ENCODE data around the gene SPOP. TPM values are rescaled to one million over a fixed set of nuclear protein-coding genes. Genes with fewer than 3 reads are reported as not detected.

Gene SPOP
- total RNA-seq, 4 donors from 2014 or later = 58.1 to 72.6 (median 66.6) TPM

DNA sequence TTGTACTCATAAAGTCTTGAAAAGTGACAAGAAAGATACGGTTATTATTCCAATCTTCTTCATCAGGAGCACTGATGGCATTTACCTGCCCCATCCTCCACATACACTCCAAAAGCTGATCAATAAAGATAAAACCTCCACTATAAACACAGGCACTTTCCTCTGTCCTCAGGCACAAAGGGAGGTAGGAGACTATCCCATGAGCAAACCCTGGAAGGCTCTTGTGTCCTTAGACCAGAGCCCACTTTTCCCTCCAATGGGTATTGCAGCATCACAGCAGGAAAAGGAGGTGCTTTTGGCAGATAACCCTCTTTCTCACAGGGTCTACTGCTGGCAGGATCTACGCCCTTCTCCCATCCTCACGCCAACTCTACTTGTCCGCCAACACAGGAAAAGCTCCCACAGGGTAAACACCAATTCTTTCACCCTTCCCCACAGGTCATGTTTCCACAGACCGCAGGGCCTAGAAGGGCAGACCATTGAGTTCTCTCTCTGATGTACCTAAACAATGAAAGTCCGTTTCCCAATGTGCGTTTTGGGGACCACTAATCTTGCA, 73.5 kb downstream of the SPOP start:
- H3K9me3 ChIP-seq = no peaks in the 10 kb centered on the region
- H3K4me1 ChIP-seq = peaks cover 0 to 26% (median 9%) of the 10 kb centered on the region in 4 donors
- H3K27me3 ChIP-seq = no peaks in the 10 kb centered on the region
- peaks cover 0 to 61% (median 0%) of the 10 kb centered on the region in 3 donors for H3K36me3 ChIP-seq
- TF ChIP-seq EP300 (IDR thresholded peaks at IDR 0.05) (no peak), POLR2A (IDR thresholded peaks at IDR 0.05) (no peak)
- TF ChIP-seq, protein P1, sequence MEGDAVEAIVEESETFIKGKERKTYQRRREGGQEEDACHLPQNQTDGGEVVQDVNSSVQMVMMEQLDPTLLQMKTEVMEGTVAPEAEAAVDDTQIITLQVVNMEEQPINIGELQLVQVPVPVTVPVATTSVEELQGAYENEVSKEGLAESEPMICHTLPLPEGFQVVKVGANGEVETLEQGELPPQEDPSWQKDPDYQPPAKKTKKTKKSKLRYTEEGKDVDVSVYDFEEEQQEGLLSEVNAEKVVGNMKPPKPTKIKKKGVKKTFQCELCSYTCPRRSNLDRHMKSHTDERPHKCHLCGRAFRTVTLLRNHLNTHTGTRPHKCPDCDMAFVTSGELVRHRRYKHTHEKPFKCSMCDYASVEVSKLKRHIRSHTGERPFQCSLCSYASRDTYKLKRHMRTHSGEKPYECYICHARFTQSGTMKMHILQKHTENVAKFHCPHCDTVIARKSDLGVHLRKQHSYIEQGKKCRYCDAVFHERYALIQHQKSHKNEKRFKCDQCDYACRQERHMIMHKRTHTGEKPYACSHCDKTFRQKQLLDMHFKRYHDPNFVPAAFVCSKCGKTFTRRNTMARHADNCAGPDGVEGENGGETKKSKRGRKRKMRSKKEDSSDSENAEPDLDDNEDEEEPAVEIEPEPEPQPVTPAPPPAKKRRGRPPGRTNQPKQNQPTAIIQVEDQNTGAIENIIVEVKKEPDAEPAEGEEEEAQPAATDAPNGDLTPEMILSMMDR (IDR thresholded peaks at IDR 0.05) = no peak
- DNase-seq (ENCODE audit: low spot score in 2 of 2) = no peak
- H3K4me3 ChIP-seq = no peak overlapping the region
- WGBS, 2 donors = 91 to 94% methylated on average over 7 of the region's 7 CpGs
- H3K27ac ChIP-seq = peak overlapping the region in 2 of 4 donors; percentile 65 to 85

DNA sequence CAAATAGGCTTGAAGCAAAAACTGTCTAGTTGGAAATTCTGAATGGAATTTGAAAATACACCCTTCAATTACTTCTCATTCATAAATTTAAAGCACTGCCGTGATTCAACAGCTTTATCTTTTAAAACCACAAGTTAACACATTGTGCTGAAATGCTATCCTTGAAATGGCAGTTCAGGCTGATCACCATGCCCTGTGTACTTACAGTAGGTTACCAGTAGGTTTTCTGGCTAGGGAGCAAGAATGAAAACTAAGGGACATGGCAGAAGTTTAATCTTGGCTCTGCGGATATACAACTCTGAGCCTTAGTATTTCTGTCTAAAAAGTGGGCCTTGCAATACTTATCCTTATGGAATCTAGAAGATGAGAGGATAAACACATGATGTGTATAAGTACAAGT, 74.2 kb downstream of the SPOP start:
- peaks cover 0 to 62% (median 0%) of the 10 kb centered on the region in 3 donors for H3K36me3 ChIP-seq
- 56 to 60% methylated on average over 2 of the region's 2 CpGs for WGBS, 2 donors
- no peak overlapping the region for H3K4me3 ChIP-seq
- H3K27me3 ChIP-seq = no peaks in the 10 kb centered on the region
- DNase-seq (ENCODE audit: low spot score in 2 of 2) = no peak
- TF ChIP-seq EP300 (IDR thresholded peaks at IDR 0.05) (no peak), POLR2A (IDR thresholded peaks at IDR 0.05) (no peak)
- TF ChIP-seq, protein P1 (IDR thresholded peaks at IDR 0.05) = no peak
- peak overlapping the region in 2 of 4 donors; percentile 65 to 85 for H3K27ac ChIP-seq
- no peaks in the 10 kb centered on the region for H3K9me3 ChIP-seq
- peaks cover 0 to 26% (median 9%) of the 10 kb centered on the region in 4 donors for H3K4me1 ChIP-seq

DNA sequence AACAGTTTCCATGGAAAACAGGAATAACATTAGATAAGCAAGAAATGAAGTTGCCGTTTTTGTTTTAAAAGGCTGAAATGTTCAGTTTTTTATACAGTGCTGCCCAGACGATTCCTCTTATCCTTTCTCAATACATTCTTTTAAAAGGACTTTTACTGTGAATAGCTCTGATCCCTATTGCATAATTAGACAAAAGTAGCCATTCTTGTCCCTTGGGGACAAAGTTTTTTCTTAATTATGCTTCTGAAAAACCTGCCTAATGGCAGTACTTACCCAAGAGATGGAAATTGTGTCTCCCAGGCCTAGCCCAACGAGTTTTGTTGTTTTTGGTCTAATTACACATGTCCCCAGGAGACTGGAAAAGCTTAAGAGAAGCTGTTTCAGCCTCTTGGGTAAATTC, 74.7 kb downstream of the SPOP start:
- Histone ChIP-seq H3K4me3 (no peak overlapping the region), H3K36me3 (peaks cover 0 to 65% (median 0%) of the 10 kb centered on the region in 3 donors), H3K9me3 (no peaks in the 10 kb centered on the region), H3K27me3 (no peaks in the 10 kb centered on the region), H3K4me1 (peaks cover 0 to 26% (median 9%) of the 10 kb centered on the region in 4 donors), H3K27ac (peak overlapping the region in 2 of 4 donors; percentile 65 to 85)
- DNase-seq (ENCODE audit: low spot score in 2 of 2) = no peak
- 19 to 27% methylated on average over 3 of the region's 3 CpGs for WGBS, 2 donors
- TF ChIP-seq, protein P1 (IDR thresholded peaks at IDR 0.05) = no peak
- no peak for TF ChIP-seq POLR2A (IDR thresholded peaks at IDR 0.05)
- peak in 1 of 2 donors; percentile 13 for TF ChIP-seq EP300 (IDR thresholded peaks at IDR 0.05)

DNA sequence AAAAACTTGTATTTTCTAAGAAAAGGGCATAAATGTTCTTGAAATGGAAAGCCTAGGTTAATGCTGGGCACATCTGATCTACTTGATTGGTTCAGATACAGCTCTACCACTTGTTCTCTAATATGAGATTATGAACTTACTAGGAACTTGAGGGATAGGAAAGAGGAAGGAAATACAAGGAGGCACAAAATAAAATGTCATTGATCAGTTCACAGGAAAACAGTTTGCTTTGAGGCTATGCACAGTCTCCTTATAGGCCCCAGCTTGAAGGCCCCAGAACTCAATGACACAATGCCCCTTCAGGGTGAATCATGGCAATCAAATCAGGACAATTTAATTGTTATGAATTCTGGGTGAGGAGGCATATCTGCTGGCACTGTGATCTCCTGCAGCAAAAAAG, 75.1 kb downstream of the SPOP start:
- TF ChIP-seq EP300 (IDR thresholded peaks at IDR 0.05) (no peak), POLR2A (IDR thresholded peaks at IDR 0.05) (no peak)
- TF ChIP-seq, protein P1 (IDR thresholded peaks at IDR 0.05) = no peak
- H3K9me3 ChIP-seq = no peaks in the 10 kb centered on the region
- peaks cover 0 to 31% (median 12%) of the 10 kb centered on the region in 4 donors for H3K4me1 ChIP-seq
- peaks cover 0 to 70% (median 0%) of the 10 kb centered on the region in 3 donors for H3K36me3 ChIP-seq
- H3K27ac ChIP-seq = peak overlapping the region in 2 of 4 donors; percentile 65 to 85
- DNase-seq (ENCODE audit: low spot score in 2 of 2) = no peak
- no peak overlapping the region for H3K4me3 ChIP-seq
- no peaks in the 10 kb centered on the region for H3K27me3 ChIP-seq

DNA sequence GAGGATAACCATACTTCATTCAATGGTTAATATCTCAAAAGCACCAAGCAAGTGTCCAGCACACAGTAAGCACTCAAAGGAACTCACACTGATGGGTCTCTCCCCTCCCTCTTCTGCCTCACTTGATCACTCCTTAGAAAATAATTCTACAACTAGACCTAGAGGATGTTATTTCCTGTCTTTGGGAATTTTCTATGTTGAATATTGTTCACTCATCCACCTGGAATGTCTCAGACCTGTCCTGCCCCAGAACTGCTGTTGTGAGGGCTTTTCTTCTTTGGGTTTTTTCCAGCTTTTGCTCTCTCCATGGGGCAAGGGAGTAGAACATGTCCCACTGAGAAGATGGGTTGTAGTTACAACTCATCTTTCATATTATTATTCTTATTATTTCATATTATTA, 76.9 kb downstream of the SPOP start:
- Histone ChIP-seq H3K36me3 (peaks cover 0 to 76% (median 0%) of the 10 kb centered on the region in 3 donors), H3K4me1 (peaks cover 0 to 35% (median 12%) of the 10 kb centered on the region in 4 donors), H3K27ac (no peak overlapping the region), H3K9me3 (no peaks in the 10 kb centered on the region), H3K27me3 (no peaks in the 10 kb centered on the region), H3K4me3 (no peak overlapping the region)
- TF ChIP-seq, protein P1 (IDR thresholded peaks at IDR 0.05) = no peak
- TF ChIP-seq EP300 (IDR thresholded peaks at IDR 0.05) (no peak), POLR2A (IDR thresholded peaks at IDR 0.05) (no peak)
- DNase-seq (ENCODE audit: low spot score in 2 of 2) = no peak
